A673 (cell line): ENCODE data around the gene PLEKHM1.
"Not testable (repeated sequence)": the region's sequence is repeated elsewhere in the genome, so short reads cannot be mapped to it uniquely, and the experiment has no call there.

Experiments
- CTCF ChIP-seq: fragments of 300-800, 200-600 bp; sonication (generic); conservative IDR thresholded peaks from 2 replicates; pipeline ENCODE4 v1.5.1; 2017; ENCODE audit warnings: low read depth, mild to moderate bottlenecking, antibody characterized with exemption, low read length, moderate library complexity, mixed read lengths
- EZH2 ChIP-seq: fragments of 200-600 bp; sonication (generic); IDR thresholded peaks from 2 replicates; pipeline ENCODE4 v1.6.1; 2017; ENCODE audit warnings: borderline replicate concordance, low read depth, mild to moderate bottlenecking, mixed read lengths, antibody characterized with exemption, low read length; ENCODE audit not compliant: poor library complexity, severe bottlenecking

GRCh38 chr17:45451660-45452059 lies 38.9 kb downstream of the PLEKHM1 start:
- not testable (repeated sequence) for TF ChIP-seq EZH2, CTCF
